NT2/D1 (cell line): ENCODE measurements around the gene GSS.

Experiments used
- SUZ12 ChIP-seq: IDR thresholded peaks from 2 replicates; pipeline ENCODE4 v1.6.1; 2011; ENCODE audit not compliant: insufficient read length, insufficient read depth; ENCODE audit errors: extremely low read depth
- YY1 ChIP-seq: IDR thresholded peaks from 2 replicates; pipeline ENCODE4 v1.6.1; 2011; ENCODE audit not compliant: insufficient read length, insufficient read depth
- ZNF274 ChIP-seq: IDR thresholded peaks from 2 replicates; pipeline ENCODE4 v1.6.1; 2011; ENCODE audit warnings: mild to moderate bottlenecking, low read depth, low read length

DNA sequence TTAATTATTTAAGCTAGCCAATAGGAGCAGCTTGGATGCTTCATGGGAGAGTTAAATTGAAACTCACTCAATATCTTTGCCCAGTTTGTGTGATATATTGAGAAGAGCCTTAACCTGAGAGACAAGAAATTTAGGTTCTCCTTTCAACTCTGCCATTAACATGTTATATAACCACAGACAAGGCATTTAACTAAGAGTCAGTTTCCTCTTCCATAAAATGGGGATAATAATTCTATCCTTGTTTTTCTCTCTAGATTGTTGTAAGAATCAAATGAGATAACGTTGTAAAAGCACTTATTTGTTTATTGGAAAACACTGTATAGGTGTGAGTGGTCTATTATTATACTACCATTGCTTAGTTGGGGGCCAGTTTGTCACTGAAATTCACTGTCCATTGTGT, 71.3 kb downstream of the GSS start:
- TF ChIP-seq YY1 (no peak), SUZ12 (no peak), ZNF274 (no peak)
